H9 (cell line): Measurements from ENCODE around the gene FPGS. TPM values are rescaled to one million over a fixed set of nuclear protein-coding genes. Genes with fewer than 3 reads are reported as not detected.

ENCODE experiments used
- DNase-seq: peaks from one replicate; pipeline ENCODE4 v3.0.0-alpha.2; 2017
- H2AFZ ChIP-seq: one replicate; pipeline ENCODE4 v1.6.1; 2013; ENCODE audit warnings: mild to moderate bottlenecking, low read length, control low read depth, moderate library complexity
- H2AK5ac ChIP-seq: 2 replicates; pipeline ENCODE4 v1.6.1; 2013; ENCODE audit warnings: low read length, control low read depth, mixed read lengths; ENCODE audit not compliant: insufficient read length
- H2BK120ac ChIP-seq: one replicate; pipeline ENCODE4 v1.6.1; 2013; ENCODE audit warnings: low read depth, mild to moderate bottlenecking, low read length, control low read depth, inconsistent platforms; ENCODE audit not compliant: poor library complexity, severe bottlenecking
- H2BK12ac ChIP-seq: 2 replicates; pipeline ENCODE4 v1.6.1; 2013; ENCODE audit warnings: low read length, control low read depth, mixed read lengths, low read depth; ENCODE audit not compliant: insufficient read length
- H2BK15ac ChIP-seq: 2 replicates; pipeline ENCODE4 v1.6.1; 2013; ENCODE audit warnings: low read depth, low read length, control low read depth
- H2BK20ac ChIP-seq: one replicate; pipeline ENCODE4 v1.6.1; 2013; ENCODE audit warnings: low read depth, mild to moderate bottlenecking, low read length, control low read depth, inconsistent platforms; ENCODE audit not compliant: poor library complexity, severe bottlenecking
- H2BK5ac ChIP-seq: 2 replicates; pipeline ENCODE4 v1.6.1; 2013; ENCODE audit warnings: low read length, control low read depth, mixed read lengths; ENCODE audit not compliant: insufficient read length
- H3K14ac ChIP-seq: 2 replicates; pipeline ENCODE4 v1.6.1; 2013; ENCODE audit warnings: low read length, control low read depth; ENCODE audit not compliant: insufficient read depth
- H3K18ac ChIP-seq: 2 replicates; pipeline ENCODE4 v1.6.1; 2013; ENCODE audit warnings: low read depth, mild to moderate bottlenecking, mixed read lengths, low read length, control low read depth; ENCODE audit not compliant: insufficient read length
- H3K23ac ChIP-seq: 2 replicates; pipeline ENCODE4 v1.6.1; 2013; ENCODE audit warnings: low read length, control low read depth, mixed read lengths, low read depth; ENCODE audit not compliant: insufficient read length
- H3K23me2 ChIP-seq: 2 replicates; pipeline ENCODE4 v1.6.1; 2013; ENCODE audit warnings: low read depth, mild to moderate bottlenecking, mixed read lengths, low read length, control low read depth; ENCODE audit not compliant: insufficient read length, poor library complexity, severe bottlenecking
- H3K27ac ChIP-seq: 2 replicates; pipeline ENCODE4 v1.5.1; 2013; ENCODE audit warnings: low read length, control low read depth, mixed read lengths, low read depth; ENCODE audit not compliant: insufficient read length
- H3K27me3 ChIP-seq: 2 replicates; pipeline ENCODE4 v1.6.1; 2013; ENCODE audit warnings: low read length, control low read depth, inconsistent platforms; ENCODE audit not compliant: insufficient read depth
- H3K4ac ChIP-seq: 2 replicates; pipeline ENCODE4 v1.6.1; 2013; ENCODE audit warnings: low read depth, mild to moderate bottlenecking, control low read depth, inconsistent platforms, low read length, moderate library complexity
- H3K4me1 ChIP-seq: 2 replicates; pipeline ENCODE4 v1.6.1; 2013; ENCODE audit warnings: low read length, control low read depth, inconsistent platforms; ENCODE audit not compliant: insufficient read depth
- H3K4me2 ChIP-seq: 2 replicates; pipeline ENCODE4 v1.6.1; 2013; ENCODE audit warnings: low read length, control low read depth, mixed read lengths; ENCODE audit not compliant: insufficient read length, insufficient read depth
- H3K56ac ChIP-seq: 2 replicates; pipeline ENCODE4 v1.6.1; 2013; ENCODE audit warnings: low read depth, mild to moderate bottlenecking, mixed read lengths, low read length, control low read depth; ENCODE audit not compliant: insufficient read length
- H3K79me1 ChIP-seq: 2 replicates; pipeline ENCODE4 v1.6.1; 2013; ENCODE audit warnings: low read depth, mild to moderate bottlenecking, moderate library complexity, low read length, control low read depth, inconsistent platforms; ENCODE audit not compliant: insufficient read depth, poor library complexity, severe bottlenecking
- H3K79me2 ChIP-seq: 2 replicates; pipeline ENCODE4 v1.6.1; 2013; ENCODE audit warnings: low read length, control low read depth, inconsistent platforms; ENCODE audit not compliant: insufficient read depth
- H3K9ac ChIP-seq: 2 replicates; pipeline ENCODE4 v1.6.1; 2013; ENCODE audit warnings: low read length, control low read depth, mixed read lengths; ENCODE audit not compliant: insufficient read length; ENCODE audit errors: extremely low read depth
- H3K9me3 ChIP-seq: one replicate; pipeline ENCODE4 v1.6.1; 2013; ENCODE audit warnings: low read depth, low read length, inconsistent platforms; ENCODE audit not compliant: control insufficient read depth
- H3T11ph ChIP-seq: one replicate; pipeline ENCODE4 v1.6.1; 2013; ENCODE audit warnings: mild to moderate bottlenecking, low read length, control low read depth, inconsistent platforms
- H4K20me1 ChIP-seq: one replicate; pipeline ENCODE4 v1.6.1; 2013; ENCODE audit not compliant: control insufficient read depth, insufficient read length, insufficient read depth
- H4K5ac ChIP-seq: 2 replicates; pipeline ENCODE4 v1.6.1; 2013; ENCODE audit warnings: low read depth, mild to moderate bottlenecking, mixed read lengths, low read length, control low read depth; ENCODE audit not compliant: insufficient read length
- H4K8ac ChIP-seq: replicated peaks from 2 replicates; pipeline ENCODE4 v1.6.1; 2013; ENCODE audit warnings: low read length, control low read depth, mixed read lengths, low read depth; ENCODE audit not compliant: insufficient read length
- H4K91ac ChIP-seq: 2 replicates; pipeline ENCODE4 v1.6.1; 2013; ENCODE audit warnings: low read depth, mild to moderate bottlenecking, moderate library complexity, mixed read lengths, low read length, control low read depth; ENCODE audit not compliant: insufficient read length
- H3K27ac Mint-ChIP-seq, 3 experiments: 2 replicates in 2 of 3; 3 replicates in 1 of 3; pipeline ENCODE4 v1.8.0; 2020 to 2021; ENCODE audit warnings: mixed read lengths in 3 of 3, mild to moderate bottlenecking in 1 of 3, moderate library complexity in 1 of 3
- H3K27me3 Mint-ChIP-seq: 2 replicates; pipeline ENCODE4 v1.8.0; 2021; ENCODE audit warnings: low read depth, mild to moderate bottlenecking, moderate library complexity, mixed read lengths
- H3K36me3 Mint-ChIP-seq, 3 experiments: 2 replicates in 2 of 3; 3 replicates in 1 of 3; pipeline ENCODE4 v1.8.0; 2020 to 2021; ENCODE audit warnings: low read depth in 3 of 3, mixed read lengths in 3 of 3; ENCODE audit not compliant: insufficient read depth in 1 of 3
- H3K4me1 Mint-ChIP-seq, 2 experiments: 2 replicates each; pipeline ENCODE4 v1.8.0; 2020; ENCODE audit warnings: mixed read lengths in 2 of 2
- H3K4me3 Mint-ChIP-seq, 2 experiments: 2 replicates in 1 of 2; 3 replicates in 1 of 2; pipeline ENCODE4 v1.8.0; 2020 to 2021; ENCODE audit warnings: mild to moderate bottlenecking in 2 of 2, mixed read lengths in 2 of 2, moderate library complexity in 1 of 2
- H3K9me3 Mint-ChIP-seq, 2 experiments: 2 replicates in 1 of 2; 3 replicates in 1 of 2; pipeline ENCODE4 v1.8.0; 2020; ENCODE audit warnings: mild to moderate bottlenecking in 2 of 2, mixed read lengths in 2 of 2, moderate library complexity in 1 of 2
- WGBS: extraction: QIAGEN DNeasy Blood & Tissue Kit; methylation state at CpG from one replicate; pipeline ENCODE4 v1.1.7; 2013; ENCODE audit warnings: missing lambda C conversion rate, low lambda C conversion rate, mixed read lengths; ENCODE audit not compliant: insufficient read length; ENCODE audit errors: extremely low coverage; 5-methylcytosine and 5-hydroxymethylcytosine counted together
- total RNA-seq: library from RNA; stranded (reverse); gene quantifications from 2 replicates; pipeline ENCODE4 v1.2.1, GENCODE V29; 2021
- TF ChIP-seq, protein P1 (sequence below): fragments of 200-600 bp; sonication (generic); conservative IDR thresholded peaks from 3 replicates; pipeline ENCODE4 v1.8.0; 2021; ENCODE audit warnings: antibody characterized with exemption, mild to moderate bottlenecking

The FPGS gene
- total RNA-seq, 1 experiment from 2014 or later, result 68.4 TPM

DNA sequence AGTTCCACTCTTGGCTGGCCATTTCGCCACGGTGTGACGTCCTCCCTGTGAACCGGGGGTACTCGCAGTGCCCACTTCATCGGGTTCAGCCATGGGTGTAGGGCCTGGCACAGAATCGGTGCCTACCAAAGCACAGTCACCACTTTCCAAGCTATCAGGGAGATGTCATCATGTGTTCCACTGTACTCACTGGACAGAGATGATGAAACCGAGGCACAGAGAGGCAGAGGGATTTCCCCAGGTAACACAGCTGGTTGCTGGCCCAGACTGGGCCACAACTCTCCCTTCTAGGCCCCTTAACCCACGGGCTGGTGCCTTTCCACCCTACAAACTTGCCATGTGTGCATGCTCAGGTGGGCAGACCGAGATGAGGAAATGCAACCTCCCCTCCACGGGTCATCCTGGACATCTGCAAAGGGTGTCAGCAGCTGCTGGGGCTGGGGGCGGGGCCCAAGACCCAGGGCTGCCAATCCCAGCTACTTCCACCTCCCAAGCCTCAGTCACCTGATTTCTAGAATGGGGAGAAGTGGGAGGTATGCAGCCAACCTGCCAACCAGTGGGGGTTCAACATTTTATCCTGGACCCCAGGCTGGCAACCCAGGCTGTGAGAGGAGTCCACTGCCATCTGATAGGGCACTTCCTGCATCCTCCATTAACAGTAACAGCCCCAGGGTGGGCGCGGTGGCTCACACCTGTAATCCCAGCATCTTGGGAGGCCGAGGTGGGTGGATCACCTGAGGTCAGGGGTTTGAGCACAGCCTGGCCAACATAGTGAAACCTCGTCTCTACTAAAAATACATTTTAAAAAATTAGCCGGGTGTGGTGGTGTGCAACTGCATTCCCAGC, 23.3 kb upstream of the FPGS start:
- TF ChIP-seq, protein P1, sequence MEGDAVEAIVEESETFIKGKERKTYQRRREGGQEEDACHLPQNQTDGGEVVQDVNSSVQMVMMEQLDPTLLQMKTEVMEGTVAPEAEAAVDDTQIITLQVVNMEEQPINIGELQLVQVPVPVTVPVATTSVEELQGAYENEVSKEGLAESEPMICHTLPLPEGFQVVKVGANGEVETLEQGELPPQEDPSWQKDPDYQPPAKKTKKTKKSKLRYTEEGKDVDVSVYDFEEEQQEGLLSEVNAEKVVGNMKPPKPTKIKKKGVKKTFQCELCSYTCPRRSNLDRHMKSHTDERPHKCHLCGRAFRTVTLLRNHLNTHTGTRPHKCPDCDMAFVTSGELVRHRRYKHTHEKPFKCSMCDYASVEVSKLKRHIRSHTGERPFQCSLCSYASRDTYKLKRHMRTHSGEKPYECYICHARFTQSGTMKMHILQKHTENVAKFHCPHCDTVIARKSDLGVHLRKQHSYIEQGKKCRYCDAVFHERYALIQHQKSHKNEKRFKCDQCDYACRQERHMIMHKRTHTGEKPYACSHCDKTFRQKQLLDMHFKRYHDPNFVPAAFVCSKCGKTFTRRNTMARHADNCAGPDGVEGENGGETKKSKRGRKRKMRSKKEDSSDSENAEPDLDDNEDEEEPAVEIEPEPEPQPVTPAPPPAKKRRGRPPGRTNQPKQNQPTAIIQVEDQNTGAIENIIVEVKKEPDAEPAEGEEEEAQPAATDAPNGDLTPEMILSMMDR, result no peak

More for the DNA sequence above, 23.3 kb upstream of the FPGS start:
- Histone ChIP-seq H2BK120ac (no peak overlapping the region), H3K9ac (no peak overlapping the region), H3K4me2 (no peak overlapping the region), H3K23ac (no peak overlapping the region), H3K23me2 (peaks cover 2% of the 10 kb centered on the region), H3K79me2 (no peaks in the 10 kb centered on the region), H3K9me3 (no peaks in the 10 kb centered on the region), H4K8ac (no peak overlapping the region), H4K91ac (no peak overlapping the region), H2AFZ (no peak overlapping the region), H2BK12ac (no peak overlapping the region), H2BK15ac (no peak overlapping the region), H3K27me3 (no peaks in the 10 kb centered on the region; the same call in 1 of the 2 replicates), H3K4me1 (no peaks in the 10 kb centered on the region; the same call in 1 of the 2 replicates), H2BK5ac (no peak overlapping the region), H4K5ac (no peak overlapping the region), H3K14ac (no peak overlapping the region), H3K56ac (no peak overlapping the region), H2AK5ac (no peak overlapping the region), H3K18ac (no peak overlapping the region), H3K79me1 (no peaks in the 10 kb centered on the region), H3T11ph (no peak overlapping the region), H4K20me1 (no peaks in the 10 kb centered on the region), H3K4ac (no peak overlapping the region), H2BK20ac (no peak overlapping the region), H3K27ac (no peak overlapping the region)
- Mint-ChIP-seq H3K36me3 (no peaks in the 10 kb centered on the region), H3K27ac (no peak overlapping the region), H3K4me3 (no peak overlapping the region), H3K4me1 (peaks cover 7 to 33% of the 10 kb centered on the region in 2 experiments), H3K27me3 (peaks cover 6% of the 10 kb centered on the region), H3K9me3 (no peaks in the 10 kb centered on the region)
- WGBS, result no CpG with 5 or more reads among the region's 17 CpGs
- DNase-seq, result no peak
